Panc1 (cell line): ENCODE data around the gene MED14.

Source experiments
- POLR2AphosphoS5 ChIP-seq: IDR thresholded peaks from 2 replicates; pipeline ENCODE4 v1.6.1; 2012; ENCODE audit warnings: mild to moderate bottlenecking, low read depth, low read length, moderate library complexity
- TF ChIP-seq, protein P1 (sequence below): fragments of 450-650 bp; IDR thresholded peaks from 2 replicates; pipeline ENCODE4 v1.5.1; 2017; ENCODE audit warnings: mild to moderate bottlenecking
- TF ChIP-seq, protein P2 (sequence below), 2 experiments: IDR thresholded peaks; 2 replicates each; pipeline ENCODE4 v1.6.1; 2011 to 2012; ENCODE audit warnings: low read depth in 2 of 2, control low read depth in 1 of 2, low read length in 1 of 2, mild to moderate bottlenecking in 1 of 2, moderate library complexity in 1 of 2; ENCODE audit not compliant: insufficient read depth in 1 of 2

DNA sequence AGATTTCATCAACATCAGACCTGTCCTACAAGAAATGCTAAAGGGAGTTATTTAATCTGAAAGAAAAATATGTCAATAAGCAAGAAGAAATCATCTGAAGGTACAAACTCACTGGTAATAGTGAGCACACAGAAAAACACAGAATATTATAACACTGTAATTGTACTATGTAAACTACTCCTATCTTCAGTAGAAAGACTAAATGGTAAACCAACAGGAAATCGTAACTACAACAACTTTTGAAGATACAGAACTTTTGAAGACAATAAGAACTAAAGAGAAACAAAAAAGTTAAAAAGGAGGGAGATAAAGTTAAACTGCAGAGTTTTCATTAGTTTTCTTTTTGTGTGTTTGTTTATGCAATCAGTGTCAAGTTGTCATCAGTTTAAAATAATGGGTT lies 12.4 kb downstream of the MED14 start:
- TF ChIP-seq, protein P1, sequence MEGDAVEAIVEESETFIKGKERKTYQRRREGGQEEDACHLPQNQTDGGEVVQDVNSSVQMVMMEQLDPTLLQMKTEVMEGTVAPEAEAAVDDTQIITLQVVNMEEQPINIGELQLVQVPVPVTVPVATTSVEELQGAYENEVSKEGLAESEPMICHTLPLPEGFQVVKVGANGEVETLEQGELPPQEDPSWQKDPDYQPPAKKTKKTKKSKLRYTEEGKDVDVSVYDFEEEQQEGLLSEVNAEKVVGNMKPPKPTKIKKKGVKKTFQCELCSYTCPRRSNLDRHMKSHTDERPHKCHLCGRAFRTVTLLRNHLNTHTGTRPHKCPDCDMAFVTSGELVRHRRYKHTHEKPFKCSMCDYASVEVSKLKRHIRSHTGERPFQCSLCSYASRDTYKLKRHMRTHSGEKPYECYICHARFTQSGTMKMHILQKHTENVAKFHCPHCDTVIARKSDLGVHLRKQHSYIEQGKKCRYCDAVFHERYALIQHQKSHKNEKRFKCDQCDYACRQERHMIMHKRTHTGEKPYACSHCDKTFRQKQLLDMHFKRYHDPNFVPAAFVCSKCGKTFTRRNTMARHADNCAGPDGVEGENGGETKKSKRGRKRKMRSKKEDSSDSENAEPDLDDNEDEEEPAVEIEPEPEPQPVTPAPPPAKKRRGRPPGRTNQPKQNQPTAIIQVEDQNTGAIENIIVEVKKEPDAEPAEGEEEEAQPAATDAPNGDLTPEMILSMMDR, result no peak
- TF ChIP-seq, protein P2, sequence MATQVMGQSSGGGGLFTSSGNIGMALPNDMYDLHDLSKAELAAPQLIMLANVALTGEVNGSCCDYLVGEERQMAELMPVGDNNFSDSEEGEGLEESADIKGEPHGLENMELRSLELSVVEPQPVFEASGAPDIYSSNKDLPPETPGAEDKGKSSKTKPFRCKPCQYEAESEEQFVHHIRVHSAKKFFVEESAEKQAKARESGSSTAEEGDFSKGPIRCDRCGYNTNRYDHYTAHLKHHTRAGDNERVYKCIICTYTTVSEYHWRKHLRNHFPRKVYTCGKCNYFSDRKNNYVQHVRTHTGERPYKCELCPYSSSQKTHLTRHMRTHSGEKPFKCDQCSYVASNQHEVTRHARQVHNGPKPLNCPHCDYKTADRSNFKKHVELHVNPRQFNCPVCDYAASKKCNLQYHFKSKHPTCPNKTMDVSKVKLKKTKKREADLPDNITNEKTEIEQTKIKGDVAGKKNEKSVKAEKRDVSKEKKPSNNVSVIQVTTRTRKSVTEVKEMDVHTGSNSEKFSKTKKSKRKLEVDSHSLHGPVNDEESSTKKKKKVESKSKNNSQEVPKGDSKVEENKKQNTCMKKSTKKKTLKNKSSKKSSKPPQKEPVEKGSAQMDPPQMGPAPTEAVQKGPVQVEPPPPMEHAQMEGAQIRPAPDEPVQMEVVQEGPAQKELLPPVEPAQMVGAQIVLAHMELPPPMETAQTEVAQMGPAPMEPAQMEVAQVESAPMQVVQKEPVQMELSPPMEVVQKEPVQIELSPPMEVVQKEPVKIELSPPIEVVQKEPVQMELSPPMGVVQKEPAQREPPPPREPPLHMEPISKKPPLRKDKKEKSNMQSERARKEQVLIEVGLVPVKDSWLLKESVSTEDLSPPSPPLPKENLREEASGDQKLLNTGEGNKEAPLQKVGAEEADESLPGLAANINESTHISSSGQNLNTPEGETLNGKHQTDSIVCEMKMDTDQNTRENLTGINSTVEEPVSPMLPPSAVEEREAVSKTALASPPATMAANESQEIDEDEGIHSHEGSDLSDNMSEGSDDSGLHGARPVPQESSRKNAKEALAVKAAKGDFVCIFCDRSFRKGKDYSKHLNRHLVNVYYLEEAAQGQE (IDR thresholded peaks at IDR 0.05; ENCODE audit: insufficient read depth in 1 of 2, low read depth in 2 of 2, low read length in 1 of 2), result no peak
- no peak for TF ChIP-seq POLR2AphosphoS5
